NCI-H345 treated with DMSO at 0.1 percent for 48 hours (cell line): ENCODE measurements around the gene RPL13.

Experiments
- DNase-seq: peaks from one replicate; lab custom pipeline; 2025; ENCODE audit not compliant: unreplicated experiment; lab: John Stamatoyannopoulos, UW

Gene RPL13

GRCh38 chr16:89595330-89596060, 35.0 kb downstream of the RPL13 start:
- no peak for DNase-seq

GRCh38 chr16:89596061-89596689, 35.7 kb downstream of the RPL13 start:
- no peak for DNase-seq

DNA sequence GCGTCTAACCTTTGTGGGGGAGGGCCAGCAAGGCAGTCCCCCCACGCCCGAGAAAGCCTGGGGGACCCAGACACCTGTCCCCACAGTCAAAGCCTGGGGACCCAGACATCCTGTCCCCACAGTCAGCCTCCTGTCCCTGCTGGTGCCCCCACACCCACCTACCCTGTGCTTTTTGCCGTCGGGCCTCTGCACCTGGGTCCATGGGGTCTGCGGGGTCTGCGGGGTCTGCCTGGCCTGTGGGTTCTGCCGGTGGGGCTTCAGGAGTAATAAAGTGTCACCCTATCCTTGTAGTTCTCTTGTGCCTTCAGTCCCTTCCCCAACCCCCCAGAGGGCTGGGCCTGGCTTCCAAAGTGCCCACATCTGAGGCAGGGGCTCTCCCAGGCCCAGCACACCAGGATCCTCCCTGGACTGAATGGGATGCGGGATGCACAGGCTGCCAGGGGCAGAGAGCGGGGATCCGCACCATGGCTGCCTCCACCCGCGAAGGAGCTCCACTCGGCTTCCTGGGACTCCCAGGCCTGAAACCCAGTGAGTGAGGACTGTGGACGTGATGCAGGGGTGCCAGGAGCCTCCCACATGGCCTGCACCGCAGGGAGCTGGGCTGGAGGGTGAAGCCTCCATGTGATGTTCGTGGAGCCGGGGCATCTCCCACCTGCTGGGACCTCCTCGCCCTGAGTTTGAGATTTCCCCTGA, 36.6 kb downstream of the RPL13 start:
- DNase-seq: no peak

DNA sequence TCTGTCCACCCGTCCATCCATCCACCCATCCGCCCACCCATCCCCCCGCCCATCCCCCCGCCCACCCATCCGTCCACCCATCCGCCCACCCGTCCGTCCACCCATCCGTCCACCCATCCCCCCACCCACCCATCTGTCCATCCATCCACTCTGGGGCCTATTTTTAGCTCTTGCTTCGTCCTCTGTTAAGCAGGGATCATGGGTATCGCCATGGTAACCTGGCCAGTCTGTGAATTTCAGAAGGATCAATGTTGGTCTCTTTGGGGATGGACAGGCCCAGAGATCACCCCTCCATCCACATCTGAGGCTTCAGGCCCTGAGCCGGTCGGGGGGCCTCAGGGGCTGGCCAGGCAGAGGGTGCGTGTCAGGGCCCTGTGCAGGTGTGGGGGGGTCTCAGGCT, 37.7 kb downstream of the RPL13 start:
- DNase-seq: no peak

GRCh38 chr16:89599451-89599858, 39.0 kb downstream of the RPL13 start:
- no peak for DNase-seq

DNA sequence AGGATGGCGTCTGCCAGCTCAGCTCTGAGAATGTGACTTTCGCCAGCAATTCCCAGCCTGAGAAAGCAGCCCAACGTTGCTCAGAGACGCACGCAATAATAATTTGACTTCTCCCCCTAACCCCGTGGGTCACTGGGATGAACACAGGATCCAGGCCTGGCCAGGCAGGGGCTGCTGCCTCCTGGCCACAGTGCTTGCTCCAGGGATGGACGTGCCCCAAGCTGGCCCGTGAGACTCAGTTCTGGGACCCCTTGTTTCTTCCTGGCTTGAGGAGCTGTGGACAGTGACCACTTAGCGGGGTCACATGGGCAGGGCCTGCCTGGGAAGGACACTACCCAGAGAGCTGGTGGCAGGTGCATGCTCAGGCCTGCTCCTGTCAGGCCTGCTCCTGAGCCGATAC, 39.4 kb downstream of the RPL13 start:
- no peak for DNase-seq

GRCh38 chr16:89600427-89600826, 39.9 kb downstream of the RPL13 start:
- no peak for DNase-seq

GRCh38 chr16:89600956-89601355, 40.5 kb downstream of the RPL13 start:
- no peak for DNase-seq

GRCh38 chr16:89601906-89602272, 41.4 kb downstream of the RPL13 start:
- no peak for DNase-seq

- no peak for DNase-seq
Measured at GRCh38 chr16:89602273-89602951, 41.9 kb downstream of the RPL13 start.

DNA sequence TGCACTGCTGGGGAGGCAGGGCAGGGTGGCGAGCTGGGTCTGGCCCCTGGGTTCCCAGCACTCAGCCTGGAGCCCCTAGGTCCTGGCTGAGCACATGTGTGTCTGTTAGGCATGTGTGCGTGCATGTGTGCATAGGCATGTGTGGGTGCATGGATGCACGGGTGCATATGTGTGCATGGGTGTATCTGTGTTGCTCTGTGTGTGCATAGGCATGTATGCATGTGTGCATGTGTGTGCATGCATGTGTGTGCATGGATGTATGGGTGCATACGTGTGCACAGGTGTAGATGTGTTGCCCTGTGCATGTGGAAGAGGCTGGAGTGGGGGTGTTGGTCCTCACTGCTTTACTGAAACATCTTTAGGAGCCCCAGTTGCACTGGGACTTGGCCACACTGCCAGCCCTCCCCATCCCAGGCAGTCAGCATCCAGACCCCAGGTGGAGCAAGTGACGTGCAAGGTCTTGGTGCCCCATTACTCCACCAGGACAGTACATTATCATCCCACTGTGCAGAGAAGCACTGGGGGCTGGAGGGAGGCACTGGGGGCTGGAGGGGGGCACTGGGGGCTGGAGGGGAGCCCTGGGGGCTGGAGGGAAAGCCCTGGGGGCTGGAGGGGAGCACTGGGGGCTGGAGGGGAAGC, 42.6 kb downstream of the RPL13 start:
- DNase-seq: no peak

- no peak for DNase-seq
Measured at GRCh38 chr16:89604764-89605163, 44.3 kb downstream of the RPL13 start.

- DNase-seq: no peak
Measured at GRCh38 chr16:89605186-89605970, 44.9 kb downstream of the RPL13 start.

DNA sequence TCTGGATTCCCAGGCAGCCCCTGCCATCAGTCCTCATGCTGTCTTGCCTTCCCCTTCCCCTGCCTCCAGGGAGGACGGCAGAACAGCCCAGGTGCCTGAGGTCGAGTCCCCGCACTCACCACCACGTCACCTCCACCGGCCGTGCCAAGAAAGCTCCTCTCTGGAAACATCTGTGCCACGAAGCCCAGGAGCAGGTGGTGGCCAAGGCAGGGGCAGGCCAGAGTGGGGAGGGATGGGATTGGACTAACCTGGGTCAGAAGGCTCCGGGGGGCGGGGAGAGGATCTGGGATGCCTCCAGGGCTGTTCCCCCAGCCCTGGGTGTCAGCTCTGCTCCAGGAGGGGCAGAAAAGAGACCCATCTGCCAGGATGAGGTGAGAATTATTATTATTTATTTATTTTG, 45.5 kb downstream of the RPL13 start:
- DNase-seq: no peak

DNA sequence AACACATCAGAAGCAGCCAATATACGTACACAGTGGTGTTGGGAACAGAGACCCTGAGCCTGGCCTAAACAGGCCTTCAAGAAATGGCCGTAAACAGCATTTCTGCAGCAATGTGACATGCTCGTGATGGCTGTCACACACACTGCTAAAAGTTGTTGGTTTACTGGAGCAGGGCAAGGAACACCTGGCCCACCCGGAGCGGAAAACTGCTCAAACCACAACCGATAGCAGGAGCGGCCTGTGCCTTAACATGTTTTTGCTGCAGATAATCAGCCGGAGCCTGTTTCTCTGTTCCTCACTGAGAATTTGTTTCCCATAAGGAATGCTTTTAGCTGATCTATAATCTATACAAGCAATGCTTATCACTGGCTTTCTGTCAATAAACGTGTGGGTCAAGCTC, 47.0 kb downstream of the RPL13 start:
- no peak for DNase-seq

DNA sequence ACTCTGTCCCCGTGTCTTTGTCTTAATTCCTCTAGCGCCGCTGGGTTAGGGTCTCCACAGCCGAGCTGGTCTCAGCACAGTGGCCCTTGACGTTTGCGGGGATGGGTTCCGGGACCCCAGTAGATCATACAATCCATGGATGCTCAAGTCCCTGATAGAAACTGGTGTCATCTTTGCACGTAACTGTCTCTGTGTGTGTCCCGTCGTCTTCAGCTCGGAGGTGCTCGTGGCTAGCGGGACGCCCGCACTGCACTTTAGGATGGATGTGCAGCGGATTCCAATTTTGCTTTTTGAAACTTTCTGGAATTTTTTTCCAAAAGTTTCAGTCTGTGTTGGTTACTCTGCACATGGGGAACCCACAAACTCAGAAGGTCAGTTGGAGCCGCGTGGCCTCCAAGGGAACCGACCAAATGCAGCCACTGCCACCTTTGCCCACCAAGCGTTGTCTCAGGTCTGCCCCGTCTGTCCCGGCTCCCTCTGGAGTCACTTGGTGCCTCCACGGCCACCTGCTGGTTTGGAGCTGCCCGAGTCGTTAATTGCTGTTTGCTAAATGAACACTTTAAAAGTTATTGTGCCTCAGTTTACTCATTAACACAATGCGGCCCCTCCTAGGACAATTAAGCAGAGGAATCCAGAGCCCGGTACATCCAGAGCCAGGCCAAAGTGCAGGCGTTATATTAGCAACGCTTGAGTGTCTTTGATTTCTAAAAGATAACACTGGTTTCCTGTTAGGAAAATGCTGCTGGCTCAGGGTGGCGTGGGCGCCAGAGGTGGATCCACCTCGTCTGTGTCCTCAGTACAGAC, 47.7 kb downstream of the RPL13 start:
- DNase-seq: no peak

GRCh38 chr16:89610108-89610453, 49.6 kb downstream of the RPL13 start:
- no peak for DNase-seq

DNA sequence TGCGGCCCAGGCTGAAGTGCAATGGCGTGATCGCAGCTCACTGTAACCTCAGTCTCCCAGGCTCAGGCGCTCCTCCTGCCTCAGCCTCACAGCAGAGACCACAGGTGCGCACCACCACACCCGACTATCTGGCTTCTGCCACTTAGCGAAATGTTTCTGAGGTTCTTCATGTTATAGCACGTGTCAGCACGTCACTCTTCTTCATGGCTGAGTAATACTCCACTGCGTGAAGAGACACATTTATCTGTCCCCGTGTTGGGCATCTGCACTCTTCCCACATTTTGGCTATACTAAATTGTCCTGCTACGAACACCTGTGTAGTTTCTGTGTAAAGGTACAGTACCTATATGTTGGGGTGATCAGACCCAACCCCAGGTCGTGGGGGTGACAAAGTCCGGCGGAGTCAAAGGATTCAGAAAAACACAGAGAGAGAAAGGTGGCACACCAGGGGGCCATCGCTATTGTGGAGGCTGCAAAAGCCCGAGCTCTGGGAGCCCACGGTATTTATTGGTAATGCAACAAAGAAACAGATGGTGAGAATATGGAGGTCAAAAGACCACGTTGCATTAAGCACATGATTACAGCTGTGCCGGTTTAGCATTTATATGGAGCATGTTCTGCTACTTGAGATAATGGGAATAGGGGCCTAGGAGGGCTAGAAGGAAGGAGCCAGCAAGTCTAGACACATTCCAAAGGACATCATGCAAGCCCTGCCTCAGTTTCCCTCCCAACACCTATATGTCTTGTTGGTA, 52.1 kb downstream of the RPL13 start:
- no peak for DNase-seq
